Common myeloid progenitor, CD34-positive (primary cell): ENCODE measurements around the gene ANKRD17.

Source experiments
- CTCF ChIA-PET: fragments of 350-600 bp; sonication (Branson Sonifier 250); formaldehyde crosslinking; loops from one replicate; lab custom pipeline; 2021; ENCODE audit warnings: antibody characterized with exemption; lab: Charles Lee
- POLR2A ChIA-PET: fragments of 350-600 bp; sonication (Branson Sonifier 250); formaldehyde crosslinking; loops from one replicate; lab custom pipeline; 2021; ENCODE audit warnings: antibody characterized with exemption; lab: Charles Lee
- DNase-seq, 3 donors: peaks; one replicate each; pipeline versions ENCODE4 v3.0.0 to v3.0.0-alpha.2; 2013
- H3K27ac ChIP-seq, 2 experiments: 1 replicate in 1 of 2; 2 replicates in 1 of 2; pipeline ENCODE4 v1.7.0; 2013; ENCODE audit warnings: inconsistent platforms in 2 of 2, low read length in 2 of 2, mild to moderate bottlenecking in 2 of 2, low read depth in 1 of 2, moderate library complexity in 1 of 2; ENCODE audit not compliant: severe bottlenecking in 2 of 2, insufficient read depth in 1 of 2, poor library complexity in 1 of 2
- H3K27me3 ChIP-seq, 5 experiments: replicated peaks in 2 of 5; 1 replicate in 3 of 5; 2 replicates in 2 of 5; pipeline versions ENCODE4 v1.6.1 to v1.7.0; 2013; ENCODE audit warnings: low read length in 4 of 5, mild to moderate bottlenecking in 2 of 5, moderate library complexity in 2 of 5, inconsistent platforms in 1 of 5; ENCODE audit not compliant: insufficient read depth in 5 of 5, control insufficient read depth in 4 of 5
- H3K36me3 ChIP-seq, 4 experiments: 1 replicate in 2 of 4; 2 replicates in 2 of 4; pipeline versions ENCODE4 v1.6.1 to v1.7.0; 2013; ENCODE audit warnings: low read length in 3 of 4, control low read depth in 1 of 4, mild to moderate bottlenecking in 1 of 4; ENCODE audit not compliant: control insufficient read depth in 4 of 4, insufficient read depth in 4 of 4
- H3K4me1 ChIP-seq, 4 experiments: 1 replicate in 3 of 4; 2 replicates in 1 of 4; pipeline versions ENCODE4 v1.6.1 to v1.7.1; 2013; ENCODE audit warnings: low read length in 3 of 4, mild to moderate bottlenecking in 3 of 4, control low read depth in 1 of 4, inconsistent platforms in 1 of 4, moderate library complexity in 1 of 4; ENCODE audit not compliant: control insufficient read depth in 4 of 4, insufficient read depth in 4 of 4; ENCODE audit errors: control extremely low read depth in 1 of 4
- H3K4me3 ChIP-seq, 7 experiments: 1 replicate in 4 of 7; 2 replicates in 3 of 7; pipeline versions ENCODE4 v1.5.1 to v1.7.0; 2013; ENCODE audit warnings: mild to moderate bottlenecking in 7 of 7, low read length in 6 of 7, moderate library complexity in 6 of 7, inconsistent platforms in 2 of 7, low read depth in 2 of 7, control low read depth in 1 of 7; ENCODE audit not compliant: insufficient read depth in 4 of 7, control insufficient read depth in 1 of 7; ENCODE audit errors: extremely low read depth in 1 of 7
- H3K9me3 ChIP-seq, 5 experiments: 1 replicate in 4 of 5; 2 replicates in 1 of 5; pipeline versions ENCODE4 v1.6.1 to v1.7.1; 2013; ENCODE audit warnings: low read length in 4 of 5, mild to moderate bottlenecking in 2 of 5, inconsistent platforms in 1 of 5, low read depth in 1 of 5, moderate library complexity in 1 of 5; ENCODE audit not compliant: control insufficient read depth in 4 of 5, insufficient read depth in 2 of 5; ENCODE audit errors: control extremely low read depth in 1 of 5
- WGBS: methylation state at CpG from one replicate; pipeline ENCODE4 v1.1.5; 2013; ENCODE audit not compliant: insufficient coverage; 5-methylcytosine and 5-hydroxymethylcytosine counted together

ANKRD17 gene

GRCh38 chr4:73248821-73249220 lies 9.8 kb downstream of the ANKRD17 start:
- CTCF ChIA-PET: interaction anchor here (1.1 to 1.6 kb wide), 4 partner anchors 9 to 109 kb away, joined by 3 to 4 read pairs (median 4); no protein-coding TSS in a partner anchor

GRCh38 chr4:73248416-73248815 lies 10.2 kb downstream of the ANKRD17 start:
- ChIA-PET POLR2A (no interaction called here), CTCF (interaction anchor here (1.1 to 1.6 kb wide), 3 partner anchors 9 to 109 kb away, joined by 3 to 4 read pairs (median 3); no protein-coding TSS in a partner anchor)
- no peak for DNase-seq
- WGBS: no CpG with 5 or more reads among the region's 1 CpG
- Histone ChIP-seq H3K4me1 (peaks cover 0 to 3% (median 0%) of the 10 kb centered on the region in 4 experiments), H3K27me3 (no peaks in the 10 kb centered on the region), H3K9me3 (peaks cover 0 to 1% (median 0%) of the 10 kb centered on the region in 5 experiments), H3K36me3 (peaks cover 11 to 52% (median 32%) of the 10 kb centered on the region in 4 experiments), H3K4me3 (no peak overlapping the region), H3K27ac (no peak overlapping the region)

More at GRCh38 chr4:73248821-73249220, 9.8 kb downstream of the ANKRD17 start:
- no peak for DNase-seq
- Histone ChIP-seq H3K4me1 (peaks cover 0 to 3% (median 0%) of the 10 kb centered on the region in 4 experiments), H3K27me3 (no peaks in the 10 kb centered on the region), H3K9me3 (peaks cover 0 to 1% (median 0%) of the 10 kb centered on the region in 5 experiments), H3K4me3 (no peak overlapping the region), H3K36me3 (peaks cover 11 to 53% (median 30%) of the 10 kb centered on the region in 4 experiments), H3K27ac (no peak overlapping the region)
- POLR2A ChIA-PET: no interaction called here

GRCh38 chr4:73247100-73247499 lies 11.5 kb downstream of the ANKRD17 start:
- Histone ChIP-seq H3K27ac (no peak overlapping the region), H3K27me3 (no peaks in the 10 kb centered on the region), H3K4me1 (peaks cover 0 to 3% (median 0%) of the 10 kb centered on the region in 4 experiments), H3K36me3 (peaks cover 9 to 49% (median 27%) of the 10 kb centered on the region in 4 experiments), H3K9me3 (peaks cover 0 to 1% (median 0%) of the 10 kb centered on the region in 5 experiments), H3K4me3 (no peak overlapping the region)
- CTCF ChIA-PET: no interaction called here
- POLR2A ChIA-PET: no interaction called here
- DNase-seq: no peak

GRCh38 chr4:73245955-73246354 lies 12.6 kb downstream of the ANKRD17 start:
- Histone ChIP-seq H3K36me3 (peaks cover 9 to 44% (median 27%) of the 10 kb centered on the region in 4 experiments), H3K9me3 (peaks cover 0 to 1% (median 0%) of the 10 kb centered on the region in 5 experiments), H3K27me3 (no peaks in the 10 kb centered on the region), H3K4me1 (peaks cover 0 to 3% (median 1%) of the 10 kb centered on the region in 4 experiments), H3K4me3 (no peak overlapping the region), H3K27ac (peak overlapping the region in 1 of 2 experiments; percentile 11)
- CTCF ChIA-PET: interaction anchor here (1.0 to 1.3 kb wide), 4 partner anchors 9 to 23 kb away, joined by 3 to 4 read pairs (median 3); no protein-coding TSS in a partner anchor
- peak in 1 of 3 donors; percentile 50 for DNase-seq
- POLR2A ChIA-PET: no interaction called here
- WGBS: no CpG with 5 or more reads among the region's 2 CpGs

- POLR2A ChIA-PET: interaction anchor here (1.5 kb wide), 1 partner anchor 9 kb away, joined by 4 read pairs; no protein-coding TSS in a partner anchor
- Histone ChIP-seq H3K27ac (no peak overlapping the region), H3K4me1 (peaks cover 0 to 6% (median 3%) of the 10 kb centered on the region in 4 experiments), H3K4me3 (no peak overlapping the region), H3K27me3 (no peaks in the 10 kb centered on the region), H3K9me3 (peaks cover 0 to 1% (median 0%) of the 10 kb centered on the region in 5 experiments), H3K36me3 (peaks cover 9 to 40% (median 21%) of the 10 kb centered on the region in 4 experiments)
- CTCF ChIA-PET: interaction anchor here (1.0 to 1.5 kb wide), 3 partner anchors 9 to 40 kb away, joined by 3 to 11 read pairs (median 3); no protein-coding TSS in a partner anchor
- DNase-seq: no peak
- 97% methylated on average over 4 of the region's 4 CpGs for WGBS
Observed at GRCh38 chr4:73244945-73245601, 13.5 kb downstream of the ANKRD17 start.

- no peak for DNase-seq
- H3K27ac ChIP-seq: no peak overlapping the region
- WGBS: 100% methylated on average over 1 of the region's 2 CpGs
- ChIA-PET POLR2A (no interaction called here), CTCF (interaction anchor here (1.5 kb wide), 1 partner anchor 26 kb away, joined by 4 read pairs; no protein-coding TSS in a partner anchor)
- no peaks in the 10 kb centered on the region for H3K27me3 ChIP-seq
- peaks cover 0 to 3% (median 0%) of the 10 kb centered on the region in 5 experiments for H3K9me3 ChIP-seq
- peaks cover 11 to 51% (median 20%) of the 10 kb centered on the region in 4 experiments for H3K36me3 ChIP-seq
- no peak overlapping the region for H3K4me3 ChIP-seq
- H3K4me1 ChIP-seq: peaks cover 0 to 6% (median 1%) of the 10 kb centered on the region in 4 experiments
Observed at GRCh38 chr4:73237044-73237443, 21.6 kb downstream of the ANKRD17 start.
